ENCODE measurements around the gene RPL18. TPM values are rescaled to one million over a fixed set of nuclear protein-coding genes. Genes with fewer than 3 reads are reported as not detected.

Gene RPL18
- total RNA-seq, 1 experiment from 2014 or later = 1,339 TPM

DNA sequence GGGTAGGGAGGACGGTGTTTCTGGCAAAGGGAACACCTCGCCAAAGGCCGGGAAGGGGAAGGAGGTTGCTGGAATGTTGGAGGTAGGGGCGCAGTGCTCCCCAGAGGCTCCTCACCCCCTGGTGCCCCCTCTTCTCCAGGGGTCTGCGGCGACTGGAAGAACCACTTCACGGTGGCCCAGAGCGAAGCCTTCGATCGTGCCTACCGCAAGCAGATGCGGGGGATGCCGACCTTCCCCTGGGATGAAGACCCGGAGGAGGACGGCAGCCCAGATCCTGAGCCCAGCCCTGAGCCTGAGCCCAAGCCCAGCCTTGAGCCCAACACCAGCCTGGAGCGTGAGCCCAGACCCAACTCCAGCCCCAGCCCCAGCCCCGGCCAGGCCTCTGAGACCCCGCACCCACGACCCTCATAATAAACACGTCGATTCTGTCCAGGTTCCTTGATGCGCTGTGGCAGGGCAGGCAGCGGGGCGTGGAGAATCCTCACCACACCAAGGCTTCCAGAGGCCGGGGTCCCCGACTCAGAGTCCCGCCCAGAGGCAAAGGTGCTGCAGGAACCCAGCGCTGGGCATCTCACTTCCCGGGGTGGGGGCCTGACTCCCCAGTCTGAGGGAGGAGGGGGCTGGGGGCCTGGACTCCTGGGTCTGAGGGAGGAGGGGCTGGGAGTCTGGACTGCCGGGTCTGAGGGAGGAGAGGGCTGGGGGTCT lies 19.8 kb downstream of the RPL18 start:
- Mint-ChIP-seq H3K27me3 (ENCODE audit: unreplicated experiment) (peaks cover 30% of the 10 kb centered on the region), H3K36me3 (ENCODE audit: insufficient read depth, unreplicated experiment) (peaks cover 9% of the 10 kb centered on the region), H3K9me3 (ENCODE audit: low read depth, unreplicated experiment) (no peaks in the 10 kb centered on the region), H3K4me3 (ENCODE audit: low read depth, unreplicated experiment) (no peak overlapping the region), H3K4me1 (ENCODE audit: low read depth, unreplicated experiment) (no peaks in the 10 kb centered on the region), H3K27ac (ENCODE audit: unreplicated experiment) (no peak overlapping the region)
- TF ChIP-seq, protein P1, sequence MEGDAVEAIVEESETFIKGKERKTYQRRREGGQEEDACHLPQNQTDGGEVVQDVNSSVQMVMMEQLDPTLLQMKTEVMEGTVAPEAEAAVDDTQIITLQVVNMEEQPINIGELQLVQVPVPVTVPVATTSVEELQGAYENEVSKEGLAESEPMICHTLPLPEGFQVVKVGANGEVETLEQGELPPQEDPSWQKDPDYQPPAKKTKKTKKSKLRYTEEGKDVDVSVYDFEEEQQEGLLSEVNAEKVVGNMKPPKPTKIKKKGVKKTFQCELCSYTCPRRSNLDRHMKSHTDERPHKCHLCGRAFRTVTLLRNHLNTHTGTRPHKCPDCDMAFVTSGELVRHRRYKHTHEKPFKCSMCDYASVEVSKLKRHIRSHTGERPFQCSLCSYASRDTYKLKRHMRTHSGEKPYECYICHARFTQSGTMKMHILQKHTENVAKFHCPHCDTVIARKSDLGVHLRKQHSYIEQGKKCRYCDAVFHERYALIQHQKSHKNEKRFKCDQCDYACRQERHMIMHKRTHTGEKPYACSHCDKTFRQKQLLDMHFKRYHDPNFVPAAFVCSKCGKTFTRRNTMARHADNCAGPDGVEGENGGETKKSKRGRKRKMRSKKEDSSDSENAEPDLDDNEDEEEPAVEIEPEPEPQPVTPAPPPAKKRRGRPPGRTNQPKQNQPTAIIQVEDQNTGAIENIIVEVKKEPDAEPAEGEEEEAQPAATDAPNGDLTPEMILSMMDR (IDR thresholded peaks at IDR 0.05; ENCODE audit: unreplicated experiment) = no peak
- BruUV-seq (replicated peaks) = no TSS peak
- CTCF ChIA-PET = no interaction called here
- intact Hi-C loops (cut with micrococcal nuclease; ENCODE audit: unreplicated experiment) = no loop called here
- no peak for DNase-seq

DNA sequence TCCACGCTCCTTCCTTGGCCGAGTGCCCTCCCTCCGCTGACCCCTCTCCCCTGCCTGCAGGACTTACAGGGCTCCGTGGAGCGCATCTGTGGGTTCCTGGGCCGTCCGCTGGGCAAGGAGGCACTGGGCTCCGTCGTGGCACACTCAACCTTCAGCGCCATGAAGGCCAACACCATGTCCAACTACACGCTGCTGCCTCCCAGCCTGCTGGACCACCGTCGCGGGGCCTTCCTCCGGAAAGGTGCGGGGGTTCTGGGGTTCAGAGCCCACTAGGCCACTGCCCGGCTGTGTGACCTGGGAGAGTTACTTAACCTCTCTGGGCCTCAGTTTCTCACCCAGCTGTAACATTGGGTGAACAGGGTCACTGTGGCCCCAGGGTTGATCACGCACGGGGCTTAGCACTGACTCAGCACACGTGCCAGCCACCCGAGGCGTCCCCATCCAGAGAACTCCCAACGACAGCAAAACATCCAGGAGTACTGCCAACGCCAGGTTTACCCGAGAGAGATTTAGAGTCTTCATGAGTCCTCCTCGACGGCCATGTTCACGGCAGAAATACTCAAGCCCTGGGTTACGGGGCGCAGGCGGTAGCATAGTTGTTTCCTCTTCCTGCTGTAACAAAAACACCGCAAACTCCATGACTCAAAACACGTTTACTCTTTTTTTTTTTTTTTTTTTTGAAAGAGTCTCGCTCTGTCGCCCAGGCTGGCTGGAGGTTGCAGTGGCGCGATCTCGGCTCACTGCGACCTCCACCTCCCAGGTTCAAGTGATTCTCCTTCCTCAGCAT lies 22.1 kb downstream of the RPL18 start:
- DNase-seq = no peak
- no peak overlapping the region for H3K4me3 Mint-ChIP-seq (ENCODE audit: low read depth, unreplicated experiment)
- TF ChIP-seq, protein P1 (IDR thresholded peaks at IDR 0.05; ENCODE audit: unreplicated experiment) = no peak
- H3K9me3 Mint-ChIP-seq (ENCODE audit: low read depth, unreplicated experiment) = no peaks in the 10 kb centered on the region
- H3K4me1 Mint-ChIP-seq (ENCODE audit: low read depth, unreplicated experiment) = no peaks in the 10 kb centered on the region
- H3K36me3 Mint-ChIP-seq (ENCODE audit: insufficient read depth, unreplicated experiment) = peaks cover 4% of the 10 kb centered on the region
- intact Hi-C loops (cut with micrococcal nuclease; ENCODE audit: unreplicated experiment) = no loop called here
- BruUV-seq (replicated peaks) = no TSS peak
- CTCF ChIA-PET = interaction anchor here (0.6 kb wide), 1 partner anchor 304 kb away, joined by 3 read pairs; no protein-coding TSS in a partner anchor
- peaks cover 36% of the 10 kb centered on the region for H3K27me3 Mint-ChIP-seq (ENCODE audit: unreplicated experiment)
- no peak overlapping the region for H3K27ac Mint-ChIP-seq (ENCODE audit: unreplicated experiment)

DNA sequence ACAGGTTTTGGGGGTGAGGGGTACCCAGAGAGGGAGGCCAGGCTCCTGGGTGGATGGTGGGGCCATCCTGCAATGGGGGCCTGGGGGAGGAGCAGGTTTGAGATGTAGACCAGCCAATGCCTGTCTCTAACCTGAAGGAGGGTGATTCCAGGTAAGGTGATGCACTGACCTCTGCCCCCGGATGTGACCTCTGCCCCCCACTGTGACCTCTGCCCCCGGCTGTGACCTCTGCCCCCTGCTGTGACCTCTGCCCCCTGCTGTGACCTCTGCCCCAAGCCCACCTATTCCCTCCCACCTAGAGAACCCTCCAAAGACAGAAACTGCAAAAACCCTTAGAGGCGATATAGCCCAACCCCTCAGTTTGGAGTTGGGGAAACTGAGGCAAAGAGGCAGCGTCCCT lies 22.7 kb downstream of the RPL18 start:
- CTCF ChIA-PET = interaction anchor here (1.0 kb wide), 1 partner anchor 13 kb away, joined by 4 read pairs; no protein-coding TSS in a partner anchor
- intact Hi-C loops (cut with micrococcal nuclease; ENCODE audit: unreplicated experiment) = no loop called here
- Mint-ChIP-seq H3K4me3 (ENCODE audit: low read depth, unreplicated experiment) (no peak overlapping the region), H3K36me3 (ENCODE audit: insufficient read depth, unreplicated experiment) (peaks cover 4% of the 10 kb centered on the region), H3K27ac (ENCODE audit: unreplicated experiment) (no peak overlapping the region), H3K9me3 (ENCODE audit: low read depth, unreplicated experiment) (no peaks in the 10 kb centered on the region), H3K4me1 (ENCODE audit: low read depth, unreplicated experiment) (no peaks in the 10 kb centered on the region), H3K27me3 (ENCODE audit: unreplicated experiment) (peaks cover 42% of the 10 kb centered on the region)
- no peak for DNase-seq
- no TSS peak for BruUV-seq (replicated peaks)
- TF ChIP-seq, protein P1 (IDR thresholded peaks at IDR 0.05; ENCODE audit: unreplicated experiment) = no peak

DNA sequence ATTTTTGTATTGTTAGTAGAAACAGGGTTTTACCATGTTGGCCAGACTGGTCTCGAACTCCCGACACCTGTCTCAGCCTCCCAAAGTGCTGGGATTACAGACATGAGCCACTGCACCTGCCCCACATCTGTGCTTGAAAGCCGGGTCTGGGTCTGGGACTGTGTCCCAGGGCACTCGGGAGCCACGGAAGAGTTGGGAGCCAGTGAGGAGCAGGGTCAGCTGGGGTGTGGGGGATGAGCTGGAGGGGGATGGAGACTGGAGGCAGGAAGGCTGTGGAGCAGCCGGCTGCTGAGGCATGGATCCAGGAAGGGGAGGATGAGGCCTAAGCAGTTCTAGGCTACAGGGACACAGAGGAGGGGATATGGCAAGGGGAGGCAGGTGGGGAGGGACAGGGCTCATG lies 23.1 kb downstream of the RPL18 start:
- no peak for DNase-seq
- BruUV-seq (replicated peaks) = no TSS peak
- intact Hi-C loops (cut with micrococcal nuclease; ENCODE audit: unreplicated experiment) = no loop called here
- Mint-ChIP-seq H3K27ac (ENCODE audit: unreplicated experiment) (no peak overlapping the region), H3K9me3 (ENCODE audit: low read depth, unreplicated experiment) (no peaks in the 10 kb centered on the region), H3K4me3 (ENCODE audit: low read depth, unreplicated experiment) (no peak overlapping the region), H3K4me1 (ENCODE audit: low read depth, unreplicated experiment) (no peaks in the 10 kb centered on the region), H3K36me3 (ENCODE audit: insufficient read depth, unreplicated experiment) (peaks cover 4% of the 10 kb centered on the region), H3K27me3 (ENCODE audit: unreplicated experiment) (peaks cover 46% of the 10 kb centered on the region)
- TF ChIP-seq, protein P1 (IDR thresholded peaks at IDR 0.05; ENCODE audit: unreplicated experiment) = no peak
- CTCF ChIA-PET = interaction anchor here (1.0 kb wide), 1 partner anchor 13 kb away, joined by 4 read pairs; no protein-coding TSS in a partner anchor

All from Calu3 (cell line).